A549 (cell line): ENCODE measurements around the gene APLP2. TPM values are rescaled to one million over a fixed set of nuclear protein-coding genes. Genes with fewer than 3 reads are reported as not detected.

Experiments
- ATAC-seq, 2 experiments: fragments of 200-7000 bp in 1 of 2; fragments of >200 bp in 1 of 2; cut with Nextera tagmentation in 1 of 2; cut with Tn5 transposase in 1 of 2; 3 replicates each; pipeline versions ENCODE4 v1.8.0 to v1.9.1; 2018 to 2020; ENCODE audit warnings: mild to moderate bottlenecking in 1 of 2, moderate library complexity in 1 of 2
- CTCF ChIA-PET: fragments of 300-600 bp; sonication (Branson Sonifier 250); formaldehyde crosslinking; extraction: SDS; loops from one replicate; lab custom pipeline; 2021; ENCODE audit warnings: antibody characterized with exemption, inconsistent platforms; lab: Yijun Ruan, JAX
- POLR2A ChIA-PET: fragments of 350-600 bp; formaldehyde crosslinking; extraction: SDS; loops from one replicate; lab custom pipeline; 2021; ENCODE audit warnings: antibody characterized with exemption, inconsistent platforms; lab: Yijun Ruan, JAX
- DNase-seq, 2 experiments: peaks; one replicate each; pipeline versions ENCODE4 v3.0.0 to v3.0.0-alpha.2; 2011 to 2016; ENCODE audit warnings: low read depth in 1 of 2, low spot score in 1 of 2
- FAIRE-seq: peaks from 2 replicates; lab custom pipeline; 2011; peaks lifted over from hg19 to GRCh38; lab: Jason Lieb, UNC
- H3K27ac ChIP-seq, 2 experiments: fragments of >200 bp; sonication (Bioruptor Twin); formaldehyde crosslinking; 3 replicates each; pipeline ENCODE4 v1.5.1; 2016 to 2017
- H3K4me1 ChIP-seq: fragments of >200 bp; sonication (Bioruptor Twin); formaldehyde crosslinking; 3 replicates; pipeline ENCODE4 v1.6.1; 2016
- H3K4me2 ChIP-seq: fragments of >200 bp; sonication (Bioruptor Twin); formaldehyde crosslinking; 3 replicates; pipeline ENCODE4 v1.6.1; 2016
- H3K4me3 ChIP-seq: fragments of >200 bp; sonication (Bioruptor Twin); formaldehyde crosslinking; 3 replicates; pipeline ENCODE4 v1.5.1; 2016
- H3K9me3 ChIP-seq: fragments of >200 bp; sonication (Bioruptor Twin); formaldehyde crosslinking; 3 replicates; pipeline ENCODE4 v1.6.1; 2016
- ATOH8 ChIP-seq: fragments of 250-450 bp; sonication (Bioruptor Pico); IDR thresholded peaks from 2 replicates; pipeline ENCODE4 v1.5.0; 2020; ENCODE audit warnings: low read depth, mild to moderate bottlenecking, moderate library complexity
- EHF ChIP-seq: fragments of 250-450 bp; sonication (Bioruptor Pico); IDR thresholded peaks from 2 replicates; pipeline ENCODE4 v1.5.0; 2020; ENCODE audit warnings: mild to moderate bottlenecking
- EP300 ChIP-seq, 2 experiments: fragments of >200 bp; sonication (Bioruptor Twin); formaldehyde crosslinking; IDR thresholded peaks; 2 replicates in 1 of 2; 3 replicates in 1 of 2; pipeline ENCODE4 v1.6.1; 2016 to 2017
- FOSB ChIP-seq: fragments of 250-450 bp; sonication (Bioruptor Pico); IDR thresholded peaks from 2 replicates; pipeline ENCODE4 v1.5.0; 2020; ENCODE audit warnings: mild to moderate bottlenecking, moderate library complexity
- HDAC2 ChIP-seq: fragments of 200-600 bp; sonication (generic); IDR thresholded peaks from 2 replicates; pipeline ENCODE4 v1.6.1; 2016
- HES2 ChIP-seq: fragments of >200 bp; sonication (Bioruptor Twin); formaldehyde crosslinking; IDR thresholded peaks from 2 replicates; pipeline ENCODE4 v1.6.1; 2016
- HEYL ChIP-seq: fragments of 250-450 bp; sonication (Bioruptor Pico); IDR thresholded peaks from 2 replicates; pipeline ENCODE4 v1.8.0; 2021; ENCODE audit warnings: mild to moderate bottlenecking, moderate library complexity
- HMGXB4 ChIP-seq: fragments of 250-450 bp; sonication (Bioruptor Pico); IDR thresholded peaks from 2 replicates; pipeline ENCODE4 v1.5.0; 2021; ENCODE audit warnings: mild to moderate bottlenecking, moderate library complexity, borderline replicate concordance
- HOXB13 ChIP-seq: fragments of 250-450 bp; sonication (Bioruptor Pico); IDR thresholded peaks from 2 replicates; pipeline ENCODE4 v1.5.0; 2020; ENCODE audit warnings: low read depth, mild to moderate bottlenecking, moderate library complexity
- JUN ChIP-seq, 2 experiments: fragments of >200 bp; sonication (Bioruptor Twin); formaldehyde crosslinking; IDR thresholded peaks; 2 replicates in 1 of 2; 3 replicates in 1 of 2; pipeline ENCODE4 v1.6.1; 2016 to 2017
- KDM1A ChIP-seq: fragments of 200-600 bp; sonication (generic); IDR thresholded peaks from 2 replicates; pipeline ENCODE4 v1.6.1; 2016; ENCODE audit warnings: low read depth, mild to moderate bottlenecking
- KDM5A ChIP-seq: fragments of 200-600 bp; sonication (generic); IDR thresholded peaks from 2 replicates; pipeline ENCODE4 v1.6.1; 2016; ENCODE audit warnings: antibody characterized with exemption, mild to moderate bottlenecking
- MAFK ChIP-seq: fragments of 450-650 bp; IDR thresholded peaks from 2 replicates; pipeline ENCODE4 v1.6.1; 2014; ENCODE audit not compliant: partially characterized antibody
- NFE2L2 ChIP-seq: fragments of 150-350 bp; conservative IDR thresholded peaks from 2 replicates; pipeline ENCODE4 v1.6.1; 2014; ENCODE audit warnings: low read length
- NPAS2 ChIP-seq: fragments of 250-450 bp; sonication (Bioruptor Pico); IDR thresholded peaks from 2 replicates; pipeline ENCODE4 v1.8.0; 2022; ENCODE audit warnings: mild to moderate bottlenecking, moderate library complexity, borderline replicate concordance
- PHF8 ChIP-seq: fragments of 200-600 bp; sonication (generic); IDR thresholded peaks from 2 replicates; pipeline ENCODE4 v1.6.1; 2016; ENCODE audit warnings: low read depth, mild to moderate bottlenecking, antibody characterized with exemption, moderate library complexity, borderline replicate concordance
- REST ChIP-seq: fragments of 200-600 bp; sonication (generic); IDR thresholded peaks from 2 replicates; pipeline ENCODE4 v1.6.1; 2016; ENCODE audit warnings: antibody characterized with exemption, mild to moderate bottlenecking, moderate library complexity
- RFX5 ChIP-seq: fragments of 450-650 bp; IDR thresholded peaks from 2 replicates; pipeline ENCODE4 v1.7.1; 2014; ENCODE audit warnings: antibody characterized with exemption, mild to moderate bottlenecking, moderate library complexity
- TP53 ChIP-seq: fragments of 250-450 bp; sonication (Bioruptor Pico); IDR thresholded peaks from 2 replicates; pipeline ENCODE4 v1.5.0; 2021; ENCODE audit warnings: mild to moderate bottlenecking, moderate library complexity
- USF2 ChIP-seq: fragments of 450-650 bp; IDR thresholded peaks from 2 replicates; pipeline ENCODE4 v1.6.1; 2014; ENCODE audit warnings: antibody characterized with exemption
- ZC3H11A ChIP-seq: fragments of 450-650 bp; IDR thresholded peaks from 2 replicates; pipeline ENCODE4 v1.6.1; 2014; ENCODE audit warnings: antibody characterized with exemption, mild to moderate bottlenecking
- WGBS: methylation state at CpG from one replicate; pipeline ENCODE4 v1.1.6; 2017; ENCODE audit errors: missing lambda C conversion rate; 5-methylcytosine and 5-hydroxymethylcytosine counted together
- polyA plus RNA-seq, 4 experiments: library from polyadenylated mRNA; depleted of rRNA in 3 of 4; stranded (reverse); fragments of >200 nt; fragmentation: RNase III in 1 of 4; extraction: RNeasy Plus Mini Kit Qiagen cat#74134 plus additional on column Dnase treatment in 1 of 4; gene quantifications; 2 replicates in 3 of 4; 3 replicates in 1 of 4; pipeline ENCODE4 v1.2.3, GENCODE V29; 2011 to 2017

The APLP2 gene
- polyA plus RNA-seq, 2 of the 4 experiments (the other 2 are of a cell fraction): 166 to 203 TPM

- H3K4me2 ChIP-seq: no peak overlapping the region
- H3K4me1 ChIP-seq: no peaks in the 10 kb centered on the region; the same call in 2 of the 3 replicates
- FAIRE-seq: no peak
- ATAC-seq: no peak
- CTCF ChIA-PET: no interaction called here
- no peaks in the 10 kb centered on the region for H3K9me3 ChIP-seq
- TF ChIP-seq NPAS2 (no peak), HMGXB4 (CRISPR knock-in tag) (no peak), HEYL (CRISPR knock-in tag) (no peak), PHF8 (no peak), HOXB13 (CRISPR knock-in tag) (no peak), ATOH8 (CRISPR knock-in tag) (no peak)
- POLR2A ChIA-PET: no interaction called here
- 94% methylated on average over 2 of the region's 2 CpGs for WGBS
- H3K4me3 ChIP-seq: no peak overlapping the region
- H3K27ac ChIP-seq: no peak overlapping the region
- no peak for DNase-seq
These were observed 27.1 kb downstream of the APLP2 start for GRCh38 chr11:130096823-130097222.

- no peak for TF ChIP-seq MAFK
- no peak for TF ChIP-seq REST
- no peak for TF ChIP-seq ZC3H11A
- TF ChIP-seq RFX5: no peak
- TF ChIP-seq HEYL (CRISPR knock-in tag): no peak
These were observed 27.6 kb downstream of the APLP2 start for GRCh38 chr11:130097285-130097684.

GRCh38 chr11:130099356-130099755 lies 29.7 kb downstream of the APLP2 start:
- ChIA-PET CTCF (interaction anchor here (0.6 kb wide), 1 partner anchor 1058 kb away, joined by 3 read pairs; no protein-coding TSS in a partner anchor), POLR2A (no interaction called here)
- H3K4me1 ChIP-seq: no peaks in the 10 kb centered on the region; the same call in 1 of the 3 replicates
- TF ChIP-seq HDAC2 (no peak), TP53 (CRISPR knock-in tag) (no peak), ZC3H11A (no peak), EHF (CRISPR knock-in tag) (no peak), HMGXB4 (CRISPR knock-in tag) (no peak), HES2 (no peak), JUN (IDR thresholded peaks at IDR 0.05) (no peak), EP300 (IDR thresholded peaks at IDR 0.05) (no peak), KDM5A (no peak), HEYL (CRISPR knock-in tag) (no peak), NFE2L2 (no peak), USF2 (no peak), KDM1A (no peak), FOSB (CRISPR knock-in tag) (no peak)
- no peak for DNase-seq
- no peak overlapping the region for H3K4me2 ChIP-seq
- WGBS: 65% methylated on average over 2 of the region's 2 CpGs
- no peaks in the 10 kb centered on the region for H3K9me3 ChIP-seq
- H3K4me3 ChIP-seq: no peak overlapping the region
- H3K27ac ChIP-seq: no peak overlapping the region
- ATAC-seq: no peak
- FAIRE-seq: no peak

More at GRCh38 chr11:130097285-130097684, 27.6 kb downstream of the APLP2 start:
- CTCF ChIA-PET: no interaction called here
- Histone ChIP-seq H3K4me1 (no peaks in the 10 kb centered on the region; the same call in 2 of the 3 replicates), H3K27ac (no peak overlapping the region), H3K9me3 (no peaks in the 10 kb centered on the region), H3K4me2 (no peak overlapping the region), H3K4me3 (no peak overlapping the region)
- DNase-seq: no peak
- ATAC-seq: no peak
- POLR2A ChIA-PET: no interaction called here
- 84% methylated on average over 4 of the region's 4 CpGs for WGBS
- no peak for FAIRE-seq
